Right lobe of liver (tissue), 6 donors: ENCODE measurements around the gene HTRA1. TPM values are rescaled to one million over a fixed set of nuclear protein-coding genes. Genes with fewer than 3 reads are reported as not detected.
A peak's percentile ranks its signal among the peaks of the same experiment; 100 is the strongest.

Experiments used
- ATAC-seq, 4 donors: fragments of 200-7000 bp; cut with Tn5 transposase; one replicate each; pipeline ENCODE4 v1.9.1; 2020; ENCODE audit warnings: mild to moderate bottlenecking in 4 of 4, moderate library complexity in 4 of 4
- DNase-seq, 3 donors: peaks; one replicate each; pipeline ENCODE4 v3.0.0-alpha.2; 2020
- H3K27ac ChIP-seq, 3 donors: fragments of 200-600 bp; one replicate each; pipeline ENCODE4 v1.8.0; 2022
- H3K27me3 ChIP-seq, 2 donors: fragments of 200-600 bp; one replicate each; pipeline ENCODE4 v1.8.0; 2022
- H3K36me3 ChIP-seq, 4 donors: fragments of 200-600 bp; sonication (generic) in 1 of 4; one replicate each; pipeline versions ENCODE4 v1.5.1 to v1.8.0; 2017 to 2022; ENCODE audit warnings: control low read depth in 1 of 4
- H3K4me1 ChIP-seq, 4 donors: fragments of 200-600 bp; sonication (generic) in 1 of 4; one replicate each; pipeline versions ENCODE4 v1.5.1 to v1.8.0; 2017 to 2022; ENCODE audit warnings: control low read depth in 1 of 4
- H3K4me3 ChIP-seq, 3 donors: fragments of 200-600 bp; one replicate each; pipeline ENCODE4 v1.8.0; 2022
- H3K9me3 ChIP-seq, 4 donors: fragments of 200-600 bp; sonication (generic) in 1 of 4; one replicate each; pipeline versions ENCODE4 v1.5.1 to v1.8.0; 2017 to 2022; ENCODE audit warnings: control low read depth in 1 of 4
- POLR2A ChIP-seq: fragments of 450-650 bp; IDR thresholded peaks from one replicate; pipeline ENCODE4 v1.6.1; 2017; ENCODE audit warnings: antibody characterized with exemption, mild to moderate bottlenecking
- WGBS: methylation state at CpG from one replicate; pipeline ENCODE4 v1.1.6; 2018; ENCODE audit warnings: low coverage, low lambda C conversion rate; ENCODE audit not compliant: insufficient coverage; ENCODE audit errors: missing lambda C conversion rate; 5-methylcytosine and 5-hydroxymethylcytosine counted together
- intact Hi-C, 2 donors: fragments of 100-400 bp; cut with DNase I; formaldehyde crosslinking; loops; one replicate each; pipeline versions ENCODE4 v1.11.2 to v1.14.1; 2022
- total RNA-seq, 6 experiments: library from RNA; depleted of rRNA in 2 of 6; stranded (reverse); fragments of >200 nt in 2 of 6; fragmentation: NEBNext Ultra II Directional in 3 of 6; extraction: Animal tissue kit (Norgen Biotek cat#: 25700) in 3 of 6; gene quantifications; one replicate each; pipeline versions ENCODE4 v1.1.0 to v1.2.4, GENCODE V29; 2016 to 2023
- TF ChIP-seq, protein P1 (sequence below), 4 donors: fragments of 200-600 bp in 3 of 4; fragments of 450-650 bp in 1 of 4; IDR thresholded peaks; one replicate each; pipeline versions ENCODE4 v1.5.1 to v1.8.0; 2016 to 2022; ENCODE audit warnings: antibody characterized with exemption in 4 of 4, mild to moderate bottlenecking in 2 of 4
- donor health status: DM: no; HTN: yes; CAD: no.
- donor health status: DM: no; HTN: no; CAD: no.
- donor health status: DM: no; HTN: no; CAD: no.
- donor health status: DM: no; HTN: yes; CAD: no.
- donor health status: DM: no; HTN: yes; CAD: no.

Gene HTRA1
- total RNA-seq, 6 experiments from 2014 or later: 91.9 to 224 (median 134) TPM

DNA sequence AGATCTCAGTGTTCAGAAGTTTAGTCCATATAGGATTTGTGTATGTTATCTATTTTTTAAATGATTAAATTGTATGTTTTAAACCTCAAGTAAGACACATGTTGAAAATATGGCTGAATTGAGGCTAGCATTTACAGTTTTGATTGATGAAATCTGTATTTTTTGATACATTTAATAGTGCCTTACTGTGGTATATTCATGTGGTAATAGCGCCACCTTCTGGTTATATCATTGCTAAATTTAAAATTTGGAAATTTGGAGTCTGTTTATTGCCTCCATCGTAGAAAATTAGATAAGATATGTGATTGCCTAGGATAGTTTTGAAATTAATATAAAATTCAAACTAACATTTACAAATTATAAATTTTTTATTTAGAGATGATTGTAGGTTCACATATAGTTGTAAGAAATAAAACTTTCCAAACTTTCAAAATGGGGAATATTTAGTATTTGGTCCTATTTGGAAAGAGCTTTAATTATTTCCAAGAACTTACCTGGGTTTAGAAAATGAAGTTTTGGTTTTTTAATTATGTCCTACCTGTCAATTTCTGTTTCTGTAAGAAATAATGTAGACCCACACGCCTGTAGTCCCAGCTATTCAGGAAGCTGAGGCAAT lies 26.0 kb upstream of the HTRA1 start:
- Histone ChIP-seq H3K9me3 (no peaks in the 10 kb centered on the region), H3K4me3 (no peak overlapping the region), H3K27me3 (no peaks in the 10 kb centered on the region), H3K36me3 (peaks cover 0 to 2% (median 0%) of the 10 kb centered on the region in 4 donors), H3K4me1 (no peaks in the 10 kb centered on the region), H3K27ac (no peak overlapping the region)
- WGBS: 30% methylated on average over 3 of the region's 3 CpGs
- TF ChIP-seq POLR2A: no peak
- TF ChIP-seq, protein P1, sequence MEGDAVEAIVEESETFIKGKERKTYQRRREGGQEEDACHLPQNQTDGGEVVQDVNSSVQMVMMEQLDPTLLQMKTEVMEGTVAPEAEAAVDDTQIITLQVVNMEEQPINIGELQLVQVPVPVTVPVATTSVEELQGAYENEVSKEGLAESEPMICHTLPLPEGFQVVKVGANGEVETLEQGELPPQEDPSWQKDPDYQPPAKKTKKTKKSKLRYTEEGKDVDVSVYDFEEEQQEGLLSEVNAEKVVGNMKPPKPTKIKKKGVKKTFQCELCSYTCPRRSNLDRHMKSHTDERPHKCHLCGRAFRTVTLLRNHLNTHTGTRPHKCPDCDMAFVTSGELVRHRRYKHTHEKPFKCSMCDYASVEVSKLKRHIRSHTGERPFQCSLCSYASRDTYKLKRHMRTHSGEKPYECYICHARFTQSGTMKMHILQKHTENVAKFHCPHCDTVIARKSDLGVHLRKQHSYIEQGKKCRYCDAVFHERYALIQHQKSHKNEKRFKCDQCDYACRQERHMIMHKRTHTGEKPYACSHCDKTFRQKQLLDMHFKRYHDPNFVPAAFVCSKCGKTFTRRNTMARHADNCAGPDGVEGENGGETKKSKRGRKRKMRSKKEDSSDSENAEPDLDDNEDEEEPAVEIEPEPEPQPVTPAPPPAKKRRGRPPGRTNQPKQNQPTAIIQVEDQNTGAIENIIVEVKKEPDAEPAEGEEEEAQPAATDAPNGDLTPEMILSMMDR (IDR thresholded peaks at IDR 0.05): peak; percentile 64 to 68 (median 68)
- intact Hi-C loops: loop anchor here in 1 of 2 donors (10.0 kb wide), 1 partner anchor 141 kb away; no protein-coding TSS in a partner anchor
- ATAC-seq (peak in 3 of 4 donors; percentile 55 to 66 (median 60)), DNase-seq (no peak)

DNA sequence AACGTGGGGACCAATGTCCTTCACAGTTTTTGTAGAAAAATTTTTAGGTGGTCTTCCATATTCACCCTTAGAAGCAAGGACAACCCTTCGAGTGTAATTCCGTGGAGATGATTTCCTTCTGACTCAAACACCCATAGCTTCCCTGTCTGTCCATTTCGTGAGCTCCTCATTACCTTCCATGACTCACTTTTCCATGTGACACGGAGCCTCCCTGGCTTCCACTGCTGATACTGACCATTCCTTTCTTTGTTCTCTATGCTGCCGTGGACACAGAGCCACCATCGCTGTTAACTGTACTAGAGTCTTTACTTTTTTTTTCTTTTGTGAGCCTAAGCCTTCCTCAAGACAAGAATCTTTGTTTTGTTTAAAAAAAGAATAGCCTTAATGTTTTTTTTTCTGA lies 19.4 kb upstream of the HTRA1 start:
- intact Hi-C loops: no loop called here
- H3K27me3 ChIP-seq: no peaks in the 10 kb centered on the region
- WGBS: 84% methylated on average over 4 of the region's 7 CpGs
- no peaks in the 10 kb centered on the region for H3K36me3 ChIP-seq
- no peaks in the 10 kb centered on the region for H3K9me3 ChIP-seq
- no peak for TF ChIP-seq POLR2A
- TF ChIP-seq, protein P1 (IDR thresholded peaks at IDR 0.05): no peak
- no peaks in the 10 kb centered on the region for H3K4me1 ChIP-seq
- ATAC-seq (peak in 1 of 4 donors; percentile 56), DNase-seq (no peak)
- H3K27ac ChIP-seq: no peak overlapping the region
- H3K4me3 ChIP-seq: no peak overlapping the region

DNA sequence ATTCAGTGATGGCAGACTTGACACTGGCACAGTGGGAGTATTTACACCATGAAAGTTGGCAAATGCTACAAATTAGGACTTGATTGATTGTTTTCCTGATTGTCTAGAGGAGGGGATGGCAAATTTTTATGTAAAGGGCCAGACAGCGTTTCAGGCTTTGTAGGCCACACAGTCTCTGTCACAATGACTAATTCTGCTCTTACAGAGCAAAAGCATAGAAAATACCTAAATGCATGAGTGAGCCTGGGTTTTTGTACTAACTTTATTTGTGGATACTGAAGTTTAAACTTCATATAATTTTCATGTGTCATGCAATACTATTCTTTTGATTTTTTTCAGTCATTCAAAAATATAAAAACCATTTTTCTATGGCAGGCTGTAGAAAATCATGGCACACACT lies 15.9 kb upstream of the HTRA1 start:
- intact Hi-C loops: no loop called here
- 100% methylated on average over 1 of the region's 1 CpG for WGBS
- DNase-seq (no peak), ATAC-seq (no peak)
- TF ChIP-seq POLR2A: no peak
- TF ChIP-seq, protein P1 (IDR thresholded peaks at IDR 0.05): no peak
- H3K4me1 ChIP-seq: peaks cover 0 to 21% (median 8%) of the 10 kb centered on the region in 4 donors
- H3K4me3 ChIP-seq: no peak overlapping the region
- H3K27ac ChIP-seq: no peak overlapping the region
- H3K27me3 ChIP-seq: no peaks in the 10 kb centered on the region
- no peaks in the 10 kb centered on the region for H3K36me3 ChIP-seq
- no peaks in the 10 kb centered on the region for H3K9me3 ChIP-seq

DNA sequence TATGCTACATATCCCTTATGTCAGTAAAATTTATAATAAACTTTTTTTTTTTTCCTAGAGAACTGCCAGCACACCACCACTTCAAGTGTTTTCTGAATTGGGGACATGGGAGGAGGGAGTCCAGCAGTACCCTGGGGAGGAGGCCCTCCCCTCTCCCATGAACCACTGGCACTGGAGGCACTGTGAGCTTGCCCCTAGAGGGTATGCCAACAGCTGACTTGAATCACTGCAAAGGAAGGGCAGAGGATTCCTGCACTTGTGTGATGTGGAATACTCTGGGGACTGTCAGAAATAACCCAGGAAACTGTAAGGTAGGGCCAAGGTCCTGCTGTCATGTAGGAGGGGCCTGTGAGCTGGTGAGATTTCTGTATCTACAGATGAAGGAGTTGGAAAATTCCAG lies 15.4 kb upstream of the HTRA1 start:
- DNase-seq: no peak

More for the DNA sequence above, 15.4 kb upstream of the HTRA1 start:
- Histone ChIP-seq H3K27me3 (no peaks in the 10 kb centered on the region), H3K27ac (no peak overlapping the region), H3K4me1 (peaks cover 0 to 21% (median 8%) of the 10 kb centered on the region in 4 donors), H3K36me3 (no peaks in the 10 kb centered on the region), H3K4me3 (no peak overlapping the region), H3K9me3 (no peaks in the 10 kb centered on the region)
- no peak for ATAC-seq
- TF ChIP-seq, protein P1 (IDR thresholded peaks at IDR 0.05): no peak
- TF ChIP-seq POLR2A: no peak
- intact Hi-C loops: no loop called here
